SH-SY5Y (cell line): Measurements from ENCODE around the gene ATOSA.

Experiments
- GATA2 ChIP-seq: IDR thresholded peaks from 2 replicates; pipeline ENCODE4 v1.6.1; 2011; ENCODE audit warnings: mild to moderate bottlenecking, low read depth, low read length
- GATA3 ChIP-seq: IDR thresholded peaks from 2 replicates; pipeline ENCODE4 v1.6.1; 2011; ENCODE audit warnings: low read depth, mild to moderate bottlenecking, low read length, moderate library complexity

DNA sequence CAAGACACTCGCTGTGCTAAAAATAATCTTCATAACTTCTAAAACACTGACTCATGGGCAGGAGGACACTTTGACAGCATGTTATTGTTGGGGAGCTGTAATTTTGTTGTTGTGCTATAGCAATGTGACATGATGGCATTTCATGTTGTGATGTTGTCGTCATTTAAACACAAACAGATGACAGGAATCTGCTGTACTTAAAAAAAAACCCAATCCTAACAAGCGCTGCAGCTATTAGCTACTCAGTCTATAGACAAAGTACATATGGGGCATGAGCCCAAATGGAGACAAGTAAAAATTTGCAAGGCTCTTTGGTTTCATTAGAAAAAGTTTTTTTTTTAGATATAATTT is 828 bp upstream of the ATOSA start:
- TF ChIP-seq GATA2 (no peak), GATA3 (no peak)
